ENCODE data around the gene GMCL1. TPM values are rescaled to one million over a fixed set of nuclear protein-coding genes. Genes with fewer than 3 reads are reported as not detected.

The GMCL1 gene
- total and polyA plus RNA-seq, 9 of the 15 experiments (the other 6 are each of a cell fraction or from before 2014, with no cell fraction given), result 7.0 to 27.3 (median 15.4) TPM

DNA sequence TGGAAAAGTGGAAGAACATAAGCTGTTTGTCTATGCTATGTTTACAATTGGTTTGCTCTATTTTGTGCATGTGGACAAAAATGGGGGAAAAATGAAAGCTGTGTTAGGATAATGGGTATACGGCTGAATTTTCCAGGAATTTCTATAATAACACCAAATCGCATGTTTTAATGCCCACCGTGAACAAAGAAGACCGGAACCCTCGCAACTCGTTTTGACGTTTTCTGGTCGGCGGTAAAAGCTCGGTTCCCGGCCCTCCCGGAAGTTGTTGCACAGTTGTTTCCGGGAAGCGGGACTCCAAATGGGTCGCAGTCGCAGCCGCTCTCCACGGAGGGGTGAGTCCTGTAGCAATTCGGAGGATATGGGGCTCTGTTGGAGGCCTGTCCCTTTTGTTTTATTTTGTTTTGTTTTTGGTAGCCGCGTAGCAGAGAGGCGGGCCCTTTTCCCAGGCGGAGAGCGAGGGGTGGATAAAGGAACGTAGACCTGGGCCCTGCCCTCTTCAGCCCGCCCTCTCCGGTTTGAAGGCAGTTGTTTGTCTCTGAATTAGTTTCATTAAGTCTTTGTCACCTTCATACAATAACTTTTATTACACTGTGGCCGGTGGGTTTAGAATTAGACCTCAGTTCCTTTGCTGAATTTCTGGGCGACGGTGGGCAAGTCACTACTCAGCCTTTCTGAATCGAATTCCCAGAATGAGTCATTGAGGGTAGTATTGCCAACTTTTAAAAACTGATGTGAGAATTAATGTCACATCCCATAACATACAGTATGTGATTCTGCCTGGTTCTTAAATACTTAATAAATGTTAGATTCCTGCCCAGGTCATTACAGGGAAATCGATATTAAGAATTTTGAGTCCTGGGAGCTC, 64.5 kb downstream of the GMCL1 start, which contains the start of gene SNRNP27 (continued):
- TF ChIP-seq ZZZ3 (IDR thresholded peaks at IDR 0.05), result no peak
- TF ChIP-seq KLF16 (IDR thresholded peaks at IDR 0.05), result no peak
- TF ChIP-seq BCL6 (CRISPR knock-in tag; IDR thresholded peaks at IDR 0.05), result no peak
- TF ChIP-seq, protein P1, sequence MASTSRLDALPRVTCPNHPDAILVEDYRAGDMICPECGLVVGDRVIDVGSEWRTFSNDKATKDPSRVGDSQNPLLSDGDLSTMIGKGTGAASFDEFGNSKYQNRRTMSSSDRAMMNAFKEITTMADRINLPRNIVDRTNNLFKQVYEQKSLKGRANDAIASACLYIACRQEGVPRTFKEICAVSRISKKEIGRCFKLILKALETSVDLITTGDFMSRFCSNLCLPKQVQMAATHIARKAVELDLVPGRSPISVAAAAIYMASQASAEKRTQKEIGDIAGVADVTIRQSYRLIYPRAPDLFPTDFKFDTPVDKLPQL (IDR thresholded peaks at IDR 0.05; ENCODE audit: extremely low read depth, insufficient read length), result no peak
- peak; percentile 84 for TF ChIP-seq KDM5B (IDR thresholded peaks at IDR 0.05; ENCODE audit: insufficient replicate concordance, low read depth, low read length)
- TF ChIP-seq, protein P2, sequence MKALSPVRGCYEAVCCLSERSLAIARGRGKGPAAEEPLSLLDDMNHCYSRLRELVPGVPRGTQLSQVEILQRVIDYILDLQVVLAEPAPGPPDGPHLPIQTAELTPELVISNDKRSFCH (CRISPR knock-in tag; IDR thresholded peaks at IDR 0.05), result no peak
- TF ChIP-seq, protein P2 (tag; IDR thresholded peaks at IDR 0.05), result no peak
- TF ChIP-seq, protein P3, sequence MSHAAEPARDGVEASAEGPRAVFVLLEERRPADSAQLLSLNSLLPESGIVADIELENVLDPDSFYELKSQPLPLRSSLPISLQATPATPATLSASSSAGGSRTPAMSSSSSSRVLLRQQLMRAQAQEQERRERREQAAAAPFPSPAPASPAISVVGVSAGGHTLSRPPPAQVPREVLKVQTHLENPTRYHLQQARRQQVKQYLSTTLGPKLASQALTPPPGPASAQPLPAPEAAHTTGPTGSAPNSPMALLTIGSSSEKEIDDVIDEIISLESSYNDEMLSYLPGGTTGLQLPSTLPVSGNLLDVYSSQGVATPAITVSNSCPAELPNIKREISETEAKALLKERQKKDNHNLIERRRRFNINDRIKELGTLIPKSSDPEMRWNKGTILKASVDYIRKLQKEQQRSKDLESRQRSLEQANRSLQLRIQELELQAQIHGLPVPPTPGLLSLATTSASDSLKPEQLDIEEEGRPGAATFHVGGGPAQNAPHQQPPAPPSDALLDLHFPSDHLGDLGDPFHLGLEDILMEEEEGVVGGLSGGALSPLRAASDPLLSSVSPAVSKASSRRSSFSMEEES (CRISPR knock-in tag; IDR thresholded peaks at IDR 0.05), result no peak
- TF ChIP-seq MYBL2 (IDR thresholded peaks at IDR 0.05; ENCODE audit: low read depth), result no peak
- TF ChIP-seq MYBL2 (CRISPR knock-in tag; IDR thresholded peaks at IDR 0.05; ENCODE audit: borderline replicate concordance), result no peak
- TF ChIP-seq CCAR2 (IDR thresholded peaks at IDR 0.05; ENCODE audit: low read depth, low read length), result no peak
- TF ChIP-seq, protein P4, sequence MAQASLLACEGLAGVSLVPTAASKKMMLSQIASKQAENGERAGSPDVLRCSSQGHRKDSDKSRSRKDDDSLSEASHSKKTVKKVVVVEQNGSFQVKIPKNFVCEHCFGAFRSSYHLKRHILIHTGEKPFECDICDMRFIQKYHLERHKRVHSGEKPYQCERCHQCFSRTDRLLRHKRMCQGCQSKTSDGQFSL (CRISPR knock-in tag; IDR thresholded peaks at IDR 0.05), result no peak
- TF ChIP-seq, protein P4 (tag; IDR thresholded peaks at IDR 0.05), result no peak
- no peak for TF ChIP-seq SAFB (IDR thresholded peaks at IDR 0.05; ENCODE audit: borderline replicate concordance, low read depth, low read length)
- no peak for TF ChIP-seq RFX7 (CRISPR knock-in tag; IDR thresholded peaks at IDR 0.05)
- no peak for TF ChIP-seq ZNF212 (CRISPR knock-in tag; IDR thresholded peaks at IDR 0.05)
- TF ChIP-seq MEF2A (IDR thresholded peaks at IDR 0.05; ENCODE audit: control insufficient read depth, low read depth, low read length), result no peak
- no peak for TF ChIP-seq ESRRB (CRISPR knock-in tag; IDR thresholded peaks at IDR 0.05; ENCODE audit: borderline replicate concordance)
- TF ChIP-seq MYNN (IDR thresholded peaks at IDR 0.05), result no peak
- no peak for TF ChIP-seq MYNN (CRISPR knock-in tag; IDR thresholded peaks at IDR 0.05)
- no peak for TF ChIP-seq POLR3G (IDR thresholded peaks at IDR 0.05; ENCODE audit: extremely low read depth, insufficient read length, insufficient replicate concordance)
- peak; percentile 22; the same call in 1 of the 2 replicates for TF ChIP-seq ZNF263 (CRISPR knock-in tag; IDR thresholded peaks at IDR 0.05; ENCODE audit: borderline replicate concordance)
- TF ChIP-seq, protein P5, sequence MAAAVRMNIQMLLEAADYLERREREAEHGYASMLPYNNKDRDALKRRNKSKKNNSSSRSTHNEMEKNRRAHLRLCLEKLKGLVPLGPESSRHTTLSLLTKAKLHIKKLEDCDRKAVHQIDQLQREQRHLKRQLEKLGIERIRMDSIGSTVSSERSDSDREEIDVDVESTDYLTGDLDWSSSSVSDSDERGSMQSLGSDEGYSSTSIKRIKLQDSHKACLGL (CRISPR knock-in tag; IDR thresholded peaks at IDR 0.05; ENCODE audit: borderline replicate concordance, poor library complexity, severe bottlenecking), result no peak
